ENCODE data around the gene TSPAN8.

- TF ChIP-seq, protein P1, sequence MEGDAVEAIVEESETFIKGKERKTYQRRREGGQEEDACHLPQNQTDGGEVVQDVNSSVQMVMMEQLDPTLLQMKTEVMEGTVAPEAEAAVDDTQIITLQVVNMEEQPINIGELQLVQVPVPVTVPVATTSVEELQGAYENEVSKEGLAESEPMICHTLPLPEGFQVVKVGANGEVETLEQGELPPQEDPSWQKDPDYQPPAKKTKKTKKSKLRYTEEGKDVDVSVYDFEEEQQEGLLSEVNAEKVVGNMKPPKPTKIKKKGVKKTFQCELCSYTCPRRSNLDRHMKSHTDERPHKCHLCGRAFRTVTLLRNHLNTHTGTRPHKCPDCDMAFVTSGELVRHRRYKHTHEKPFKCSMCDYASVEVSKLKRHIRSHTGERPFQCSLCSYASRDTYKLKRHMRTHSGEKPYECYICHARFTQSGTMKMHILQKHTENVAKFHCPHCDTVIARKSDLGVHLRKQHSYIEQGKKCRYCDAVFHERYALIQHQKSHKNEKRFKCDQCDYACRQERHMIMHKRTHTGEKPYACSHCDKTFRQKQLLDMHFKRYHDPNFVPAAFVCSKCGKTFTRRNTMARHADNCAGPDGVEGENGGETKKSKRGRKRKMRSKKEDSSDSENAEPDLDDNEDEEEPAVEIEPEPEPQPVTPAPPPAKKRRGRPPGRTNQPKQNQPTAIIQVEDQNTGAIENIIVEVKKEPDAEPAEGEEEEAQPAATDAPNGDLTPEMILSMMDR (IDR thresholded peaks at IDR 0.05): no peak
- TF ChIP-seq POLR2A (IDR thresholded peaks at IDR 0.05): no peak
Observed at GRCh38 chr12:71125515-71125914, 32.3 kb downstream of the TSPAN8 start.
